MCF 10A (cell line): ENCODE data around the gene XXYLT1. TPM values are rescaled to one million over a fixed set of nuclear protein-coding genes. Genes with fewer than 3 reads are reported as not detected.

Experiments
- BruUV-seq: library from RNA; stranded (reverse); fragments of 400-500 nt; replicated peaks from 2 replicates; lab custom pipeline; 2021; lab: Mats Ljungman, UMichigan
- CTCF ChIA-PET: fragments of 300-600 bp; sonication (Branson Sonifier 250); formaldehyde crosslinking; extraction: SDS; loops from one replicate; lab custom pipeline; 2021; ENCODE audit warnings: antibody characterized with exemption, inconsistent platforms; lab: Yijun Ruan, JAX
- POLR2A ChIA-PET: fragments of 300-600, 350-650 bp; sonication (Branson Sonifier 250); formaldehyde crosslinking; extraction: SDS; loops from one replicate; lab custom pipeline; 2020; ENCODE audit warnings: antibody characterized with exemption, inconsistent platforms; lab: Yijun Ruan, JAX
- DNase-seq: peaks from one replicate; pipeline ENCODE4 v3.0.0-alpha.2; 2018; ENCODE audit not compliant: unreplicated experiment
- H3K27ac Mint-ChIP-seq: one replicate; pipeline ENCODE4 v1.8.0; 2022; ENCODE audit warnings: mild to moderate bottlenecking, low read depth, mixed read lengths; ENCODE audit not compliant: unreplicated experiment
- H3K27me3 Mint-ChIP-seq: one replicate; pipeline ENCODE4 v1.8.0; 2022; ENCODE audit warnings: mixed read lengths; ENCODE audit not compliant: insufficient read depth, unreplicated experiment
- H3K36me3 Mint-ChIP-seq: one replicate; pipeline ENCODE4 v1.8.0; 2022; ENCODE audit warnings: mild to moderate bottlenecking, moderate library complexity, mixed read lengths; ENCODE audit not compliant: insufficient read depth, unreplicated experiment
- H3K4me1 Mint-ChIP-seq: one replicate; pipeline ENCODE4 v1.8.0; 2022; ENCODE audit warnings: mixed read lengths; ENCODE audit not compliant: insufficient read depth, unreplicated experiment
- H3K4me3 Mint-ChIP-seq: one replicate; pipeline ENCODE4 v1.8.0; 2022; ENCODE audit warnings: mild to moderate bottlenecking, moderate library complexity, mixed read lengths; ENCODE audit not compliant: unreplicated experiment
- H3K9me3 Mint-ChIP-seq: one replicate; pipeline ENCODE4 v1.8.0; 2022; ENCODE audit warnings: mixed read lengths; ENCODE audit not compliant: unreplicated experiment
- CTCF ChIP-seq: fragments of 200-600 bp; IDR thresholded peaks from one replicate; pipeline ENCODE4 v1.8.0; 2022; ENCODE audit warnings: antibody characterized with exemption, mild to moderate bottlenecking; ENCODE audit not compliant: unreplicated experiment
- intact Hi-C: fragments of 100-400 bp; cut with micrococcal nuclease; formaldehyde crosslinking; loops from 2 replicates; pipeline ENCODE4 v1.14.1; 2022
- total RNA-seq: library from RNA; stranded (reverse); gene quantifications from 2 replicates; pipeline ENCODE4 v1.2.3, GENCODE V29; 2022

XXYLT1 gene
- total RNA-seq, 1 experiment from 2014 or later: 10.0 TPM

GRCh38 chr3:195224156-195224979, 46.6 kb downstream of the XXYLT1 start:
- Mint-ChIP-seq H3K4me1 (peaks cover 9% of the 10 kb centered on the region), H3K9me3 (no peaks in the 10 kb centered on the region), H3K4me3 (no peak overlapping the region), H3K36me3 (peaks cover 5% of the 10 kb centered on the region), H3K27ac (peak overlapping the region; percentile 75), H3K27me3 (no peaks in the 10 kb centered on the region)
- TF ChIP-seq CTCF: no peak
- ChIA-PET POLR2A (interaction anchor here (0.5 kb wide), 1 partner anchor 193 kb away, joined by 3 read pairs; no protein-coding TSS in a partner anchor), CTCF (interaction anchor here (0.6 to 0.8 kb wide), 2 partner anchors 236 to 553 kb away, joined by 3 to 4 read pairs; no protein-coding TSS in a partner anchor)
- BruUV-seq: no TSS peak
- intact Hi-C loops: no loop called here
- no peak for DNase-seq

- no peaks in the 10 kb centered on the region for H3K27me3 Mint-ChIP-seq
- no TSS peak for BruUV-seq
- peaks cover 9% of the 10 kb centered on the region for H3K4me1 Mint-ChIP-seq
- ChIA-PET CTCF (interaction anchor here (0.6 to 0.8 kb wide), 2 partner anchors 48 to 351 kb away, joined by 3 read pairs; no protein-coding TSS in a partner anchor), POLR2A (interaction anchor here (1.2 kb wide), 1 partner anchor 25 kb away, joined by 3 read pairs; no protein-coding TSS in a partner anchor)
- no peak for DNase-seq
- peaks cover 5% of the 10 kb centered on the region for H3K36me3 Mint-ChIP-seq
- peak overlapping the region; percentile 31 for H3K27ac Mint-ChIP-seq
- no peak for TF ChIP-seq CTCF
- no peaks in the 10 kb centered on the region for H3K9me3 Mint-ChIP-seq
- intact Hi-C loops: no loop called here
- H3K4me3 Mint-ChIP-seq: no peak overlapping the region
Measured at GRCh38 chr3:195221876-195222617, 48.9 kb downstream of the XXYLT1 start.

GRCh38 chr3:195221015-195221853, 49.7 kb downstream of the XXYLT1 start:
- intact Hi-C loops: no loop called here
- Mint-ChIP-seq H3K4me3 (no peak overlapping the region), H3K36me3 (peaks cover 5% of the 10 kb centered on the region), H3K9me3 (no peaks in the 10 kb centered on the region), H3K27me3 (no peaks in the 10 kb centered on the region), H3K27ac (peak overlapping the region; percentile 31), H3K4me1 (peaks cover 9% of the 10 kb centered on the region)
- ChIA-PET POLR2A (no interaction called here), CTCF (interaction anchor here (0.6 kb wide), 1 partner anchor 350 kb away, joined by 3 read pairs; no protein-coding TSS in a partner anchor)
- no peak for DNase-seq
- no TSS peak for BruUV-seq
- no peak for TF ChIP-seq CTCF
